ENCODE measurements around the gene KCNN4. TPM values are rescaled to one million over a fixed set of nuclear protein-coding genes. Genes with fewer than 3 reads are reported as not detected.

The KCNN4 gene
- total RNA-seq, 1 experiment from 2014 or later, result 10.7 TPM

DNA sequence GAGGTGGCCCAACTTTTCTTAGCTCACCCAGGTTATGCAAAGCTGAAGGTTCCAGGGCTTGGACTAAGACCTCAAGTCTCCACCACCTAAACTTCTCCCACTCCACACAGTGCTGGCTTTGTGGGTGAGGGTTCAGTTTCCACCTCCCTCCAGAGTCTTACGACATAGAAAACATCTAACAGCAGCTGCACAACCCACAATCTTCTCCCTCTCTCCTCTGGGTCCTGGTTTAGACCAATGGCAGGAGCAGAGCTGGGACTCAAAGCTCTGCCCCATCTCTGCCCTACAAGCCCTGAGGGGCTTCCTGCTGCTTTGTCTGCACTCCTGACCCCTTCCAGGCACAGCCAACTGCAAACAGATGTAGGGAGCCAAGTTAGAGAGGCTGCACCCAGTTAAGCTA is 48.9 kb downstream of the KCNN4 start:
- in situ Hi-C loops (cut with HindIII; ENCODE audit: low pct_unique_long_range_greater_than_20kb, low sequenced_read_pairs), result no loop called here
- DNase-seq (ENCODE audit: low read depth), result no peak

DNA sequence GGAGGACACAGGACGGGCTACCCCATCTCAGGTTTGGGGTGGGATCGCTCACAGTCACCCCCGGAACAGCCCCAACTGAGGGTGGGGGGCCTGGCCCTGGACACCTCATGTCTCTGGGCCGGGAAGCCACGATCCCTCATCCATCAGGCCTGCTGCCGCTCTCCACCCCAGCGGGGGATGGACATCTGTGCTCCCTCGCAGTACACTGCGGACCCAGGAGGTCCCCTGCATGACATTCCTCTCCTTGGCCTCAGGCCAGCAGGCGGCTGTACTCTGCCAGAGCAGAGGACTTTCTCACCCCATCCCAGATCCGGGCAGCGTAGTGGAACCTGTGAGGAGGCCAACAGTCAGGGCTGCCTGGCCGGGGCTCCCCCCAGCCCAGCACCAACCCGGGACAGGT is 49.4 kb downstream of the KCNN4 start:
- in situ Hi-C loops (cut with HindIII; ENCODE audit: low pct_unique_long_range_greater_than_20kb, low sequenced_read_pairs), result no loop called here
- DNase-seq (ENCODE audit: low read depth), result no peak

DNA sequence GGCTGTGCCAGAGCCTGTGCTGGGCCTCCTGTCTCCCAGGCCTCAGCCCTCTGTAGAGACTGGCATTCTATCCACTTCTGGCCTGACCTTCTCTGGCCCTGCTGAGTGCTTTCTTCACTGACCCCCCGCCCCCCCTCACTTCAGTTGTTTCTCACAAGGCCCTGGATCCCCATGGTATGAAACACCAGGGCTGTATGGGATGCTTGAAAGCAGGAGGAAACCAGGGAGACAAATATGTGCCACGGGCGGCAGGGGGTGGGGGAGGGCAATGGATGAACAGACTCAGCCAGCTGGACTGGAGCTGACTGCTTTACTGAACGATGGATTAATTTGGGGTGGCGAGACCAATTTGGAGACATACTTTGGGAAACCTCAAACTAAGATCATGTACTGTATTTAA is 50.9 kb downstream of the KCNN4 start:
- no peak for DNase-seq (ENCODE audit: low read depth)
- in situ Hi-C loops (cut with HindIII; ENCODE audit: low pct_unique_long_range_greater_than_20kb, low sequenced_read_pairs), result no loop called here

DNA sequence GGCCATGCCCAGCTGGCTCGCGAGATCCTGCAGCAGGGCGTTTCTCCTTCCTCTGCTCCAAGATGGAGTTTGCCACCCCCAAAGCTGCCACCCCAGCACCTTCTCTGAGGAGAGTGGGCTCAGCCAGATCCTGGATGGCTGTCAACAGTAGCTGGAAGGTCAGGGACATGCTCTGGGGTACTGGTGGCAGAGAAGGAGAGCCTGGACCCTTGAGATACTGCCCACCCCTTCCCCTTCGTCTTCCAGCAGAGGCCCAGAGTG is 53.2 kb downstream of the KCNN4 start:
- no peak for DNase-seq (ENCODE audit: low read depth)
- in situ Hi-C loops (cut with HindIII; ENCODE audit: low pct_unique_long_range_greater_than_20kb, low sequenced_read_pairs), result no loop called here

DNA sequence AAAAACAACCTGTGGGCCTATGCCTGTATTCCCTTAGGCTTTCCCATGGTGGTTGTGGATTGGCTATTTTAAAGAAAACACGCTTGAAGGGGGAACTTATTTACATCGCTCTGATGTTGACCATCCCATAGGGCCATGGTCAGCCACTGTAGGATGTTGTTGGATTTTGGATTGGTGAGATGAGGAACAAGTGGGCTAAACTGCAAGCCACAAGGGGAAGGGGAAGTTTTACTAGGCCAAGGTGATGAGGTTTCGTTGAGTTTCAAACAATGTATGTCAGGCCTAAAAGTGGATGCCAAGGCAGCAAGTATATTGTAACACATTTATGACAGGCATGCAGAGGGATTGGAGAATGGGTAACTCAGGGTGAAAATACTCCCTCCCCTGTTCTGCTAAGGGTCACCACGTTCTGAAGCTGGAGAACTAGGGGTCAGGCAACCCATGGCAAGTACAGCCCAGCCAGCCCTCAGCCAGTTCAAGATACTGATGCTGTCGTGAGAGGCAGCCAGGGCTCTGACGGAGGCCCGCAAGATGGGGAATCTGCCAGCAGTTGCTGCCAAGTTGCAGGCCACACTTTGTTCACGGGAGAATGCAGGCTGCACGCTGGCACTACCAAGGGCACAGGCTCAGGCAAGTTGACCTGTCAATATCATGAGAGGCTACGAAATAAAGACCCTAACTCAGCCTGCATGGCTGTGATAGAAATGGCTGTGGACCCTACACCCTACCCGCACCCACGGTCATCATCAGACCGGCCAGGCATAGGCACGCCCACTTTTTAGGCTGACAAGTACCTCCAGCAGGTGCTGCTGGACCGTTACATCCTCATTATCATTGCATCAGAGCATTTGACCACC is 53.8 kb downstream of the KCNN4 start:
- in situ Hi-C loops (cut with HindIII; ENCODE audit: low pct_unique_long_range_greater_than_20kb, low sequenced_read_pairs), result no loop called here
- DNase-seq (ENCODE audit: low read depth), result no peak

DNA sequence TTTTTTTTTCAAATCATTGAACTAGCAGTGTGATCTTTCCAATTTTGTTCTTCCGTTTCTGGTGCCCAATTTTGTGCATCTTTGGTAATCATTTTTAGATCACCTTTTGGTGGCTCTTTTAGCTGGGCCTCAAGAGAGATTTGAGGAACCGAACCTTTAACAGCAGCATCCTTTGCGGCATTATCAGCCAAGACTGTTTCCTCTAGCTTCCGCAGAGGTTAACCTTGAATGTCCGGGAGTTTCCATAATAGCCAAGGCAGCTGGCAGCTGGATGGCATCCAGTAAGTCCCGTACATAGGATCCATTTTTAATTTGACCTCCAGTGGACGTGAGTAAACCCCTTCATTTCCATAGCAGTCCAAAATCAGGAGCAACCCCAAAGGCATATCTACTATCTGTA is 55.3 kb downstream of the KCNN4 start:
- in situ Hi-C loops (cut with HindIII; ENCODE audit: low pct_unique_long_range_greater_than_20kb, low sequenced_read_pairs), result no loop called here
- no peak for DNase-seq (ENCODE audit: low read depth)

DNA sequence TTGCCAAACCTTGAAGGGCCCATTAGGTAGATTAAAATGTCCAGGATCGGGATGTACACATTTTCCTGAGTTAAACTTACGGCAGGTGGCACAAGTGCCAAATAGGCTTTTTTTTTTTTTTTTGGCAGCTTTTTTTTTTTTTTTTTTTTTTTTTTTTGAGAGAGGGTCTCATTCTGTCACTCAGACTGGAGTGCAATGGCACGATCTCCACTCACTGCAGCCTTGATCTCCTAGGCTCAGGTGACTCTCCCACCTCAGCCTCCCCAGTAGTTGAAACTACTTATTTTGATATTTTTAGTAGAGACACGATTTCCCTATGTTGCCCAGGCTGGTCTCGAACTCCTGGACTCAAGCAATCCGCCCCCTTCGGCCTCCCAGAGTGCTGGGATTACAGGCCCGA is 55.9 kb downstream of the KCNN4 start:
- in situ Hi-C loops (cut with HindIII; ENCODE audit: low pct_unique_long_range_greater_than_20kb, low sequenced_read_pairs), result no loop called here
- no peak for DNase-seq (ENCODE audit: low read depth)

DNA sequence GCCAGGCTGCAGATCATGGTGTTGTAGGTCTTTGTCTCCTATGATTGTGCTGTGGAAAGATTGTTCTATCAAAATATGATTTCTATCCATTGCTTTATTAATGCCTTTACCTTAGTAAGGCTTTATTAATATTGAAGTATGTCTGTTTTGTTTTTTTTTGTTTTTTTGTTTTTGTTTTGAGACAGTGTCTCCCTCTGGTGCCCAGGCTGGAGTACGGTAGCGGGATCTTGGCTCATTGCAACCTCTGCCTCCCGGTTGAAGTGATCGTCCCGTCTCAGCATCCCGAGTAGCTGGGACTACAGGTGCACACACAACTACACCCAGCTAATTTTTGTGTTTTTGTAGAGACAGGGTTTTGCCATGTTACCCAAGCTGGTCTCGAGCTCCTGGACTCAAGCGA is 57.2 kb downstream of the KCNN4 start:
- DNase-seq (ENCODE audit: low read depth), result no peak
- in situ Hi-C loops (cut with HindIII; ENCODE audit: low pct_unique_long_range_greater_than_20kb, low sequenced_read_pairs), result no loop called here

DNA sequence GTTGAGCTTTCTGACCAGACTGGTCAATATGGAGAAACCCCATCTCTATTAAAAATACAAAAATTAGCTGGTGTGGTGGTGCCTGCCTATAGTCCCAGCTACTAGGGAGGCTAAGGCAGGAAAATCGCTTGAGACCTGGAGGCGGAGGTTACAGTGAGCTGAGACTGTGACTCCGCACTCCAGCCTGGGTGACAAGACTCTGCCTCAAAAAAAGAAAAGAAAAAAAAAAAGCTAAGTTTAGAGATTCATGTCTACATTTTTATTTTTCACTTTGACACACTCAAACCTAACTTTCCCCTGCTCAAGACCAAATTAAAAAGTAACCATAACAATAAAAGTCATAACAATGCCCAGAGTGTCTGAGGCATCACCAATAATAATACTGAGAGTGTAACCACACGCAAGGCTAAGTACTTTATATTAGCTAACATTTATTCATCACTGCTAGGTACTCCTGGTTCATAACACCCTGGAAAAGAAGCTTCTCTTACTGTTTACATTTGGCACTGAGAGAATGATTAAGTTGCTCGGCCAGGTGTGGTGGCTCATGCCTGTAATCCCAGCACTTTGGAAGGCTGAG is 59.2 kb downstream of the KCNN4 start:
- in situ Hi-C loops (cut with HindIII; ENCODE audit: low pct_unique_long_range_greater_than_20kb, low sequenced_read_pairs), result no loop called here
- DNase-seq (ENCODE audit: low read depth), result no peak

DNA sequence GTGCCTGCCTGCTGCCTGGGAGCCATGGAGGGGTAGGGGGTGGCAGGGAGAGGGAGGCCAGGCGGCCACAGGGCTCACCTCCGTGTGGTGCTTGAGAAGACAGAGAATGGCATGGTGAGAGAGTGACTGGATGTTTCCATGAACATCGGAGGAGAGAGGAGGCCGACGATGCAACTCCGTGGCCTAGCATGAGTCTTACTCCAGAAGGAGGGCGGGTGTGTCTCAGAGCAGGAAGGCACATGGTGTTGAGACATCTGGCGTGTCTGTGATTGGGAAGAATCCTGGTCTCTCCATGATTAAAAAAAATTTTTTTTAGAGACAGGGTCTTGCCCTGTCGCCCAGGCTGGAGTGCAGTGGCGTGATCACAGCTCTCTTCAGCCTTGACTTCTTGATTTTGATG is 59.8 kb downstream of the KCNN4 start:
- DNase-seq (ENCODE audit: low read depth), result no peak
- in situ Hi-C loops (cut with HindIII; ENCODE audit: low pct_unique_long_range_greater_than_20kb, low sequenced_read_pairs), result no loop called here

DNA sequence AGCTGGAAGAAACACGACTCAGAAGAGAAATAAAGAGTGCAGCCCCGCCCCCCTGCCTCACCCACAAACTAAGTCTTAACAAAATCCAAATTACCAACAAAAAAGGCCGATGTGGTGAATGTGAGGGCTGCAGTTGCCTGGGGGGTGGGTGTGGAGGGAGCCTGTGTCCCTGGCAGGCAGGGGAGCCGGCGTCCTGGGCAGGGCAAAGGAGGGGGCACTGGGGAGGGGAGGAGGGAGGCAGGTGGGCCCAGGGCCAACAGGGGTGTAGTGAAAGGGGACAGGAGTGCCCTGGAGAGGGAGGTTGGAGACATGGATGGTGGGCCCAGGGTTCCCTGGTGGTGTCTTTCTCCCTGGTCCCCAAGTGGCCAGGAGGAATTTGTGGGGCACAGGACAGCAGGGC is 60.9 kb downstream of the KCNN4 start:
- no peak for DNase-seq (ENCODE audit: low read depth)
- in situ Hi-C loops (cut with HindIII; ENCODE audit: low pct_unique_long_range_greater_than_20kb, low sequenced_read_pairs), result no loop called here

DNA sequence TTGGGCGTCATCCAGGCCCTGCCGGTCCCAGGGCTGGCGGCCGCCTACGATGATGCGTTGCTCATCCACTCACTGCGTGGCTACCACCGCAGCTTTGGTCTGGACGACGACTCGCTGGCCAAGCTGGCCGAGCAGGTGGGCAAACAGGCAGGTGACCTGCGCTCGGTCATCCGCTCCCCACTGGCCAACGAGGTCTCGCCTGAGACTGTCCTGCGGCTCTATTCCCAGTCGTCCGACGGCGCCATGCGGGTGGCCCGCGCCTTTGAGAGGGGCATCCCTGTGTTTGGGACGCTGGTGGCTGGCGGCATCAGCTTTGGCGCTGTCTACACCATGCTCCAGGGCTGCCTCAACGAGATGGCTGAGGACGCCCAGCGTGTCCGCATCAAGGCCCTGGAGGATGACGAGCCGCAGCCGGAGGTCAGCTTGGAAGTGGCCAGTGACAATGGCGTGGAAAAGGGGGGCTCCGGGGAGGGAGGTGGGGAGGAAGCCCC is 61.4 kb downstream of the KCNN4 start:
- in situ Hi-C loops (cut with HindIII; ENCODE audit: low pct_unique_long_range_greater_than_20kb, low sequenced_read_pairs), result no loop called here
- no peak for DNase-seq (ENCODE audit: low read depth)

DNA sequence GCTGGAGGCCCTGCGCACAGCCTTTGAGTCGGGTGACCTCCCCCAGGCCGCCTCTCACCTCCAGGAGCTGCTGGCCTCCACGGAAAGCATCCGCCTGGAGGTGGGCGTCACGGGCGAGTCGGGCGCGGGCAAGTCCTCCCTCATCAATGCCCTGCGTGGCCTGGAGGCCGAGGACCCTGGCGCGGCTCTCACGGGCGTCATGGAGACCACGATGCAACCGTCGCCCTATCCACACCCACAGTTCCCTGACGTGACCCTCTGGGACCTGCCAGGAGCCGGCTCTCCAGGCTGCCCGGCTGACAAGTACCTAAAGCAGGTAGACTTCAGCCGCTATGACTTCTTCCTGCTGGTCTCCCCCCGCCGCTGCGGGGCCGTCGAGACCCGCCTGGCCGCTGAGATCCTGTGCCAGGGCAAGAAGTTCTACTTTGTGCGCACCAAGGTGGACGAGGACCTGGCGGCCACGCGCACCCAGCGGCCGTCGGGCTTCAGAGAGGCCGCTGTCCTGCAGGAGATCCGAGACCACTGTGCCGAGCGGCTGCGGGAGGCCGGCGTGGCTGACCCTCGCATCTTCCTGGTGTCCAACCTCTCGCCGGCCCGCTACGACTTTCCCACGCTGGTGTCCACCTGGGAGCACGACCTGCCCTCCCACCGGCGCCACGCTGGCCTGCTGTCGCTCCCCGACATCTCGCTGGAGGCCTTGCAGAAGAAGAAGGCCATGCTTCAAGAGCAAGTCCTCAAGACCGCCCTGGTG is 62.0 kb downstream of the KCNN4 start:
- DNase-seq (ENCODE audit: low read depth), result no peak
- in situ Hi-C loops (cut with HindIII; ENCODE audit: low pct_unique_long_range_greater_than_20kb, low sequenced_read_pairs), result no loop called here

Other genes with a start within 250 kb of the KCNN4 start
- not detected in 2 replicates for gene ZNF575, start 247.8 kb downstream of the KCNN4 start, total RNA-seq (2014; rRNA removed; shearing (Covaris generic); ENCODE audit: low replicate concordance)
- gene XRCC1, start 205.4 kb downstream of the KCNN4 start, total RNA-seq (2014; rRNA removed; shearing (Covaris generic); ENCODE audit: low replicate concordance), result 53.5 and 73.0 TPM in 2 replicates
- gene PINLYP, start 205.2 kb downstream of the KCNN4 start, total RNA-seq (2014; rRNA removed; shearing (Covaris generic); ENCODE audit: low replicate concordance), result 1.7 TPM in 1 of 2 replicates, not detected in the other
- gene IRGQ, start 184.8 kb downstream of the KCNN4 start, total RNA-seq (2014; rRNA removed; shearing (Covaris generic); ENCODE audit: low replicate concordance), result 17.3 and 42.1 TPM in 2 replicates
- 43.9 and 55.1 TPM in 2 replicates for gene ZNF576, start 184.4 kb downstream of the KCNN4 start, total RNA-seq (2014; rRNA removed; shearing (Covaris generic); ENCODE audit: low replicate concordance)
- gene SRRM5, start 168.9 kb downstream of the KCNN4 start, total RNA-seq (2014; rRNA removed; shearing (Covaris generic); ENCODE audit: low replicate concordance), result not detected in 2 replicates
- gene ZNF428, start 161.3 kb downstream of the KCNN4 start, total RNA-seq (2014; rRNA removed; shearing (Covaris generic); ENCODE audit: low replicate concordance), result 125 and 136 TPM in 2 replicates
- gene CADM4, start 141.1 kb downstream of the KCNN4 start, total RNA-seq (2014; rRNA removed; shearing (Covaris generic); ENCODE audit: low replicate concordance), result 15.0 and 16.7 TPM in 2 replicates
- 43.4 and 82.3 TPM in 2 replicates for gene PLAUR, start 110.8 kb downstream of the KCNN4 start, total RNA-seq (2014; rRNA removed; shearing (Covaris generic); ENCODE audit: low replicate concordance)
- gene IRGC, start 64.9 kb downstream of the KCNN4 start, total RNA-seq (2014; rRNA removed; shearing (Covaris generic); ENCODE audit: low replicate concordance), result not detected in 2 replicates
- 23.4 and 35.9 TPM in 2 replicates for gene SMG9, start 26.0 kb downstream of the KCNN4 start, total RNA-seq (2014; rRNA removed; shearing (Covaris generic); ENCODE audit: low replicate concordance)
- 9.5 TPM in 1 of 2 replicates, not detected in the other for gene LYPD5, start 21.5 kb upstream of the KCNN4 start, total RNA-seq (2014; rRNA removed; shearing (Covaris generic); ENCODE audit: low replicate concordance)
- 3.4 and 3.6 TPM in 2 replicates for gene ZNF283, start 46.3 kb upstream of the KCNN4 start, total RNA-seq (2014; rRNA removed; shearing (Covaris generic); ENCODE audit: low replicate concordance)
- not detected in 2 replicates for gene ZNF404, start 103.0 kb upstream of the KCNN4 start, total RNA-seq (2014; rRNA removed; shearing (Covaris generic); ENCODE audit: low replicate concordance)
- 25.6 and 31.6 TPM in 2 replicates for gene ZNF45, start 154.3 kb upstream of the KCNN4 start, total RNA-seq (2014; rRNA removed; shearing (Covaris generic); ENCODE audit: low replicate concordance)
- 2.7 and 20.4 TPM in 2 replicates for gene ZNF221, start 170.3 kb upstream of the KCNN4 start, total RNA-seq (2014; rRNA removed; shearing (Covaris generic); ENCODE audit: low replicate concordance)
- 10.3 and 13.5 TPM in 2 replicates for gene ZNF155, start 203.2 kb upstream of the KCNN4 start, total RNA-seq (2014; rRNA removed; shearing (Covaris generic); ENCODE audit: low replicate concordance)
- 4.8 and 6.9 TPM in 2 replicates for gene ZNF230, start 222.0 kb upstream of the KCNN4 start, total RNA-seq (2014; rRNA removed; shearing (Covaris generic); ENCODE audit: low replicate concordance)
- gene ZNF222, start 244.4 kb upstream of the KCNN4 start, total RNA-seq (2014; rRNA removed; shearing (Covaris generic); ENCODE audit: low replicate concordance), result 8.2 and 9.8 TPM in 2 replicates

Data from Caki2 (cell line).